Measurements from ENCODE around the gene TMEM187.

GRCh38 chrX:154000051-154000450 is 27.5 kb downstream of the TMEM187 start:
- TF ChIP-seq CTCF (IDR thresholded peaks at IDR 0.05): no peak
- no peak for TF ChIP-seq EZH2 (IDR thresholded peaks at IDR 0.05; ENCODE audit: borderline replicate concordance, insufficient read depth, low read depth, low read length, poor library complexity, severe bottlenecking)
